Activated B cell treated with CpG ODN at 0.5 μM for 24 hours (primary cell): Measurements from ENCODE around the gene PHLDB1. TPM values are rescaled to one million over a fixed set of nuclear protein-coding genes. Genes with fewer than 3 reads are reported as not detected.

Experiments
- ATAC-seq: fragments of 200-7000 bp; cut with Tn5 transposase; one replicate; pipeline ENCODE4 v1.10.0; 2021; ENCODE audit warnings: low read depth, mild to moderate bottlenecking, moderate library complexity
- CTCF ChIA-PET: fragments of 350-600 bp; sonication (Branson Sonifier 250); formaldehyde crosslinking; loops from one replicate; lab custom pipeline; 2021; ENCODE audit warnings: antibody characterized with exemption; lab: Charles Lee
- POLR2A ChIA-PET: fragments of 350-600 bp; sonication (Branson Sonifier 250); formaldehyde crosslinking; loops from one replicate; lab custom pipeline; 2021; ENCODE audit warnings: antibody characterized with exemption; lab: Charles Lee
- DNase-seq: peaks from one replicate; pipeline ENCODE4 v3.0.0; 2022
- H3K27ac Mint-ChIP-seq: one replicate; pipeline ENCODE4 v1.8.0; 2020; ENCODE audit warnings: mixed read lengths
- H3K27me3 Mint-ChIP-seq: one replicate; pipeline ENCODE4 v1.8.0; 2021; ENCODE audit warnings: mixed read lengths
- H3K36me3 Mint-ChIP-seq: one replicate; pipeline ENCODE4 v1.8.0; 2021; ENCODE audit warnings: low read depth, mixed read lengths
- H3K4me1 Mint-ChIP-seq: one replicate; pipeline ENCODE4 v1.8.0; 2021; ENCODE audit warnings: mixed read lengths
- H3K4me3 Mint-ChIP-seq: one replicate; pipeline ENCODE4 v1.8.0; 2020; ENCODE audit warnings: mild to moderate bottlenecking, mixed read lengths
- H3K9me3 Mint-ChIP-seq: one replicate; pipeline ENCODE4 v1.8.0; 2020; ENCODE audit warnings: mixed read lengths
- intact Hi-C: fragments of 100-400 bp; cut with micrococcal nuclease; formaldehyde crosslinking; loops from one replicate; pipeline ENCODE4 v1.15.1; 2024
- total RNA-seq: library from RNA; stranded (reverse); gene quantifications from 2 replicates; pipeline ENCODE4 v1.2.3, GENCODE V29; 2022
- TF ChIP-seq, protein P1 (sequence below): fragments of 200-600 bp; IDR thresholded peaks from one replicate; pipeline ENCODE4 v1.8.0; 2022; ENCODE audit warnings: antibody characterized with exemption, mild to moderate bottlenecking

Gene PHLDB1
- total RNA-seq, 1 donor from 2014 or later, result 2.6 TPM

DNA sequence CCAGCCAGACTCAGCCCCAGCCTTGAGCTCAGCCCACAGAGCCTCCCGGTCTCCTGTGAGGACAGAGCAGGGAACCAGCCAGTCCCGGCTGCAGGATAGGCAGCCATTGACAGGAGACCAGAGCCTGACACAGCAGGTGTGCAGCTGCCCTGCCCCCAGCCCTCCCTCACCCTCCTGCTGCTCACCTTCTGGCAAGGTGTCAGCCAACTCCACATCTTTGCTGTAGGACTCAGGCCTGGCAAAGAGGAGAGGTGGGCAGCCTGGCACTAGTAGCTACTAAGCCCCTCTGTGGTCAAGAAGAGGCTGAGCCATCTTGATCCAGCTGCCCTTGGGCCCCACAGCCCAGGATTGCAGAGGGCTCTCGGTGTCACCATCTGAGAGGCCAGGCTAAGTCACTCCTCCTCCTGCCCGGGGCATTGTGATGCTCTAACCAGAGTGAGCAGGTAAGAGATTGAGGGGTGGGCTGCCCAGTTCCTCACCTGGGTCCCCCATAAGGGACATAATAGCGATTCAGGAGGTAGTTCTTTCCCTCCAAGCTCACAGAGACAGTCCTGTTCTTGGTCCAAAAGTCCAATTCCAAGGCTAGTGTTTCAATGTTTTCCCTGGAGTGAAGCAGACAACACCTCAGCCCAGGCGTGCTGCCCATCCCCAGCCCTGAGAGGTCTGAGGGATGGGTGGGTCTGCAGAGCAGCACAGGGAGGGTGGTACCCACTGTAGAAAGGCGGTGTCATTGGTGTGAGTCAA lies 53.4 kb downstream of the PHLDB1 start:
- ChIA-PET CTCF (no interaction called here), POLR2A (no interaction called here)
- Mint-ChIP-seq H3K27ac (no peak overlapping the region), H3K4me1 (peaks cover 7% of the 10 kb centered on the region), H3K36me3 (no peaks in the 10 kb centered on the region), H3K4me3 (no peak overlapping the region), H3K27me3 (peaks cover 6% of the 10 kb centered on the region), H3K9me3 (no peaks in the 10 kb centered on the region)
- no peak for DNase-seq
- intact Hi-C loops, result no loop called here
- TF ChIP-seq, protein P1, sequence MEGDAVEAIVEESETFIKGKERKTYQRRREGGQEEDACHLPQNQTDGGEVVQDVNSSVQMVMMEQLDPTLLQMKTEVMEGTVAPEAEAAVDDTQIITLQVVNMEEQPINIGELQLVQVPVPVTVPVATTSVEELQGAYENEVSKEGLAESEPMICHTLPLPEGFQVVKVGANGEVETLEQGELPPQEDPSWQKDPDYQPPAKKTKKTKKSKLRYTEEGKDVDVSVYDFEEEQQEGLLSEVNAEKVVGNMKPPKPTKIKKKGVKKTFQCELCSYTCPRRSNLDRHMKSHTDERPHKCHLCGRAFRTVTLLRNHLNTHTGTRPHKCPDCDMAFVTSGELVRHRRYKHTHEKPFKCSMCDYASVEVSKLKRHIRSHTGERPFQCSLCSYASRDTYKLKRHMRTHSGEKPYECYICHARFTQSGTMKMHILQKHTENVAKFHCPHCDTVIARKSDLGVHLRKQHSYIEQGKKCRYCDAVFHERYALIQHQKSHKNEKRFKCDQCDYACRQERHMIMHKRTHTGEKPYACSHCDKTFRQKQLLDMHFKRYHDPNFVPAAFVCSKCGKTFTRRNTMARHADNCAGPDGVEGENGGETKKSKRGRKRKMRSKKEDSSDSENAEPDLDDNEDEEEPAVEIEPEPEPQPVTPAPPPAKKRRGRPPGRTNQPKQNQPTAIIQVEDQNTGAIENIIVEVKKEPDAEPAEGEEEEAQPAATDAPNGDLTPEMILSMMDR, result no peak
- ATAC-seq, result no peak

DNA sequence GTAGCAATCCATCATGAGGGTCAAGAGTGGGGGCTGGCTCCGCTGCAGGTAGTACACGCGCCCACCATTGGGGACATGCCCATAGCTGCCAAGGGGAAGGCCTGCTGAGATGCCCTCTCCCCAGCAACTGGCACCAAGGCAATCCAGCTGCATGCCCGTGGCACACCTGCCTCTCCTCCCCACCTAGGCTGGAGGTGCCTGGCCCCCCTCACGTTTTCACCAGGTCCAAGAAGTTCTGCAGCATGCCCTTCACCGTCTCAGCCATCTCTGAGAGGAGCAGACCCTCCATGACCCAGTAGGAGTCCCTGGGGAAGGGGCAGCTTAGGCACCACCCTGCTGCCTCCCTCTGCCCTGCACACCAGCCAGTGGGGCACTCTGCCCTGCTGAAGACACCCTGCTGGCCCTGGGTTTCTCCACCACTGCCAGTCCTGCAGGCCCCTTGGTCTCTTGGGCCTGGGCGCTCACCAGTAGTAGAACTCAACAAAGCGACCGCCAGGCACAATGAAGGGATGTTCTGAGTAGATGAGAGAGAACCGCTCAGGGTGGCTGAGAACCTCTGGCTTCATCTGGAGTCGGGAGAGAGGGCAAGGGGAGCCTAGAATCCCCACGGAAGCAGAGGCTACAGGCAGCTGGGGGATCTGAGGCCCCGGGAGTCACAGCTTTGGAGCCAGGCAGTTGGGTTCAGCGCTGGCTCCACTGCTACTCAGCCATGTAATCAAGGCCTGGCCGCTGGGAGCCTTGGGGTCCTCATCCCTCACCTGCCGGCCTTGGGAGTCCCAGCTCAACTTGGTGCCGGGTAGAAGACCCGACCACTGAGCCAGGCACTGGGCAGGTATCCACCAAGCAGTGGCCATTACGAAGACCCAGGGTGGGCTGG lies 54.2 kb downstream of the PHLDB1 start:
- CTCF ChIA-PET, result no interaction called here
- POLR2A ChIA-PET, result no interaction called here
- no peak overlapping the region for H3K4me3 Mint-ChIP-seq
- no peaks in the 10 kb centered on the region for H3K36me3 Mint-ChIP-seq
- H3K4me1 Mint-ChIP-seq, result peaks cover 7% of the 10 kb centered on the region
- DNase-seq, result no peak
- intact Hi-C loops, result no loop called here
- peaks cover 6% of the 10 kb centered on the region for H3K27me3 Mint-ChIP-seq
- no peaks in the 10 kb centered on the region for H3K9me3 Mint-ChIP-seq
- TF ChIP-seq, protein P1, result no peak
- no peak overlapping the region for H3K27ac Mint-ChIP-seq
- no peak for ATAC-seq

DNA sequence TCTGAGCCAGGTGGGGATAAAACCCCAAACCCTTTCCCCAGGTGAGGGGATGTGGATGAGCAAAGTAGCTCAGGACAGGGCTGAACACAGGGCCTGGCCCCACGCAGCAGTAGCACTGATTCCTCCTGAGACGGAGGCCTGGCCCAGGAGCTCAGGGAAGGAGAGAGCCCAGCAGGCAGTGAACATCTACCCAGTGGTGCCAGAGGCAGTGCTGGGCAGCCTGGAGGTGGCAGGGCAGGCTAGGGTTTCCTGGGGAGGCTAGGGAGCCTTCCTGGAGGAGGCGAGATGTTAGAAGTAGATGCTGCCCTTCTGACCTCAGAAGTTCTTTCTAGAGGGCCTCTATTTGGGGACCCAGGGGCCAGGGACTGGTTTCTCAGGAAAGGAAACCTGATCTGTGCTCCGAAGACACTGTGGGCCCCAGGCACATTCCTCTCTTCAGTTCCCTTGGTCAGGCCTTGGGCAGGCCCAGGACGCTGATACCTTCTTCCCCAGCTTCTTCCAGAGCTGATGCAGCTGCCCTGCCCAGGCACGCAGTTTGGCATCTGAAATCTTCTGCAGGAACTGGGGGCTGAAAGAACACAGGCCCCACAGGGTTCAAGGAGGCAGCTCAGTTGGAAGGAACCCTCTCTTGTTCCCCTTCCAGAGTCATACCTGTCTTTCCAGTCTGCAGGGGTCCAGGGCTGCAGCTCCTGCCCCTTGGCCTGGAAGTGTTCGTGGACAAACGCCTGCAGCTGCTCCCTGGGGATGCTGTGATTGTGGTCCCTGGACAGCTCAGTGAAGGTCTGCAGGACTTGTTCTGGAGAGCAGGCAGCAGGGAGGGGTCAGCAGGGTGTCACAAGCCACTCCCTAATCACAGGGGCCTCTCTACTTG lies 55.2 kb downstream of the PHLDB1 start:
- ChIA-PET CTCF (no interaction called here), POLR2A (no interaction called here)
- Mint-ChIP-seq H3K36me3 (no peaks in the 10 kb centered on the region), H3K27ac (no peak overlapping the region), H3K4me1 (peaks cover 7% of the 10 kb centered on the region), H3K4me3 (no peak overlapping the region), H3K27me3 (peaks cover 6% of the 10 kb centered on the region), H3K9me3 (no peaks in the 10 kb centered on the region)
- TF ChIP-seq, protein P1, result no peak
- intact Hi-C loops, result no loop called here
- ATAC-seq, result no peak
- DNase-seq, result no peak

DNA sequence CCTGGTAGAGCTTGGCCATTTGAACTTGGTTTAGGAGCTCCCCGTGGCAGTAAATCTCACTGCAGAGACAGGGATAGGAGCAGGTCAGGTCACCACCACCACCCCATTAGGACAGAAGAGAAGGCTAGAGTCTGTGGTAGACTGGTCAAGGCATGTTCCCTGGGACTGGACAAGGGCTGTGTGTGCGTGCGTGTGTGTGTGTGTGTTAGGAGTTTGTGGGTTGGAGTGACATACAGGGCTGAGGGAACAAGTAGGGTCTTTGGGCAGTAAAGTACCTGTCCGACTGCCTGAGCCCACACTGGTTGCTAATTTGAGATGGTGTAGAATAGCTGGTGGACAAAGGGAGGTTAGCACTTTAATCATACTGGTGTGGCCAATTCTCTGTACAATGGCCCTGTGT lies 56.0 kb downstream of the PHLDB1 start:
- H3K4me3 Mint-ChIP-seq, result no peak overlapping the region
- peaks cover 7% of the 10 kb centered on the region for H3K4me1 Mint-ChIP-seq
- no peaks in the 10 kb centered on the region for H3K36me3 Mint-ChIP-seq
- ATAC-seq (no peak), DNase-seq (no peak)
- no peak overlapping the region for H3K27ac Mint-ChIP-seq
- intact Hi-C loops, result no loop called here
- POLR2A ChIA-PET, result no interaction called here
- TF ChIP-seq, protein P1, result no peak
- peaks cover 6% of the 10 kb centered on the region for H3K27me3 Mint-ChIP-seq
- CTCF ChIA-PET, result no interaction called here
- H3K9me3 Mint-ChIP-seq, result no peaks in the 10 kb centered on the region
